ENCODE results near the gene LARP4B.

LARP4B gene

DNA sequence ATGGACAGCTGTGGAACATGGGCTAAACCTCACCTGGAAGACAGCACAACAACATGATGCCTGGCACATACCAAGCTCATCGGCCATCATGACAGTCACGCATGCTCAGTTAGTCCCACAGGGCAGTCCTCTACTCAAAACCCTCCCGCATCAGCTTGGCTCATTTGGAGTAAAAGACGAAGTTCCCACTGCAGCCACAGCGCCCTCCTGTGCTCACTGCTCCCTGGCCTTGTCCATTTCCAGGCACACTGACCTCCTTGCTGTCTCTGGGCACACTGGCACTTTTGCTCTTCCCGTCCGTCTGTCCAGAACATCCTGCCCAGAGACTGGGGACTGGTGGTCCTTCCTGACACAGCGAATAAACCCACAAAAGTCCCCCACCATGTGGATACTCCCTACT, 66.2 kb downstream of the LARP4B start:
- no peak overlapping the region for H2BK5ac ChIP-seq (ENCODE audit: low read depth, low read length, poor library complexity)
- no peak overlapping the region for H2BK120ac ChIP-seq (ENCODE audit: insufficient read depth, low read length, poor library complexity)
- H3K4me1 ChIP-seq (ENCODE audit: control insufficient read depth in 1 of 2, insufficient read depth in 2 of 2, low read length in 2 of 2), result no peaks in the 10 kb centered on the region
- no peak overlapping the region for H3K18ac ChIP-seq (ENCODE audit: low read length)
- peaks cover 15 to 25% of the 10 kb centered on the region in 2 experiments for H3K36me3 ChIP-seq (ENCODE audit: control insufficient read depth in 1 of 2, insufficient read depth in 2 of 2, low read length in 2 of 2)
- H4K12ac ChIP-seq (ENCODE audit: low read depth, low read length), result no peak overlapping the region
- H3K27ac ChIP-seq (ENCODE audit: low read depth, low read length), result no peak overlapping the region
- no peak overlapping the region for H4K91ac ChIP-seq (ENCODE audit: low read depth, low read length)
- DNase-seq, result no peak
- no peak overlapping the region for H2BK12ac ChIP-seq (ENCODE audit: low read length)
- no peak overlapping the region for H3K23ac ChIP-seq (ENCODE audit: low read length)
- H3K14ac ChIP-seq (ENCODE audit: low read length), result no peak overlapping the region
- H3K27me3 ChIP-seq (ENCODE audit: insufficient read depth, low read length), result no peaks in the 10 kb centered on the region
- no peaks in the 10 kb centered on the region for H3K9me3 ChIP-seq (ENCODE audit: insufficient read depth, low read depth, low read length)
- no peaks in the 10 kb centered on the region for H3K79me1 ChIP-seq (ENCODE audit: low read length)
- no peak overlapping the region for H3K4me2 ChIP-seq (ENCODE audit: low read length)
- no peak overlapping the region for H3K9ac ChIP-seq (ENCODE audit: low read length)
- H2AFZ ChIP-seq (ENCODE audit: insufficient read depth, low read length, poor library complexity), result no peak overlapping the region
- H2AK5ac ChIP-seq (ENCODE audit: low read length), result no peak overlapping the region
- H3K4ac ChIP-seq (ENCODE audit: low read depth, low read length), result no peak overlapping the region
- no peak overlapping the region for H3K4me3 ChIP-seq (ENCODE audit: low read depth, low read length)
- no CpG with 5 or more reads among the region's 8 CpGs for WGBS (ENCODE audit: extremely low coverage, insufficient coverage, insufficient read length)
- no peak overlapping the region for H4K8ac ChIP-seq (ENCODE audit: low read depth, low read length)
- peaks cover 2% of the 10 kb centered on the region for H3K79me2 ChIP-seq (ENCODE audit: control insufficient read depth, insufficient read depth, low read length, poor library complexity)

DNA sequence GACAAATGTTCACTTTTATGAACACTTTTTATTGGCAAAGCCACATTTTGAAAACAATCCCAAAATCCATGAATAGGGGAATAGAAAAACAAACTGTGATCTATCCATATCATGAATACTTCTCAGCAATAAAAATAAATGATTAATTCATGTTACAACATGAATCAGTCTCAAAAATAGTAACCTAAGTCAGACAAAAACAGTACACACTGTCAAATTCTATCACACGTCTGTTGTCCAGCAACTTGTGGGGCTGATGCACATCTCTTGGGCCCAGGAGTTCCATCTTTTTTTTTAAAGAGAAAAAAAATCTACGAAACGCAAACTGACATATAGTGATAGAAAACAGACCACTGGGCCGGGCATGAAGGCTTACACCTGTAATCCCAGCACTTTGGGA, 71.0 kb downstream of the LARP4B start:
- no peak overlapping the region for H3K27ac ChIP-seq (ENCODE audit: low read depth, low read length)
- no peak overlapping the region for H2BK12ac ChIP-seq (ENCODE audit: low read length)
- no peak overlapping the region for H2BK120ac ChIP-seq (ENCODE audit: insufficient read depth, low read length, poor library complexity)
- peaks cover 6 to 13% of the 10 kb centered on the region in 2 experiments for H3K4me1 ChIP-seq (ENCODE audit: control insufficient read depth in 1 of 2, insufficient read depth in 2 of 2, low read length in 2 of 2)
- no peak for DNase-seq
- no peak overlapping the region for H4K8ac ChIP-seq (ENCODE audit: low read depth, low read length)
- H3K9me3 ChIP-seq (ENCODE audit: insufficient read depth, low read depth, low read length), result no peaks in the 10 kb centered on the region
- no peak overlapping the region for H3K18ac ChIP-seq (ENCODE audit: low read length)
- H3K14ac ChIP-seq (ENCODE audit: low read length), result no peak overlapping the region
- H3K4me3 ChIP-seq (ENCODE audit: low read depth, low read length), result no peak overlapping the region
- H2AFZ ChIP-seq (ENCODE audit: insufficient read depth, low read length, poor library complexity), result no peak overlapping the region
- H3K4me2 ChIP-seq (ENCODE audit: low read length), result no peak overlapping the region
- no peak overlapping the region for H2AK5ac ChIP-seq (ENCODE audit: low read length)
- H3K9ac ChIP-seq (ENCODE audit: low read length), result no peak overlapping the region
- H4K91ac ChIP-seq (ENCODE audit: low read depth, low read length), result no peak overlapping the region
- WGBS (ENCODE audit: extremely low coverage, insufficient coverage, insufficient read length), result no CpG with 5 or more reads among the region's 4 CpGs
- H3K23ac ChIP-seq (ENCODE audit: low read length), result no peak overlapping the region
- no peak overlapping the region for H3K4ac ChIP-seq (ENCODE audit: low read depth, low read length)
- peaks cover 2% of the 10 kb centered on the region for H3K79me1 ChIP-seq (ENCODE audit: low read length)
- no peak overlapping the region for H2BK5ac ChIP-seq (ENCODE audit: low read depth, low read length, poor library complexity)
- H3K79me2 ChIP-seq (ENCODE audit: control insufficient read depth, insufficient read depth, low read length, poor library complexity), result no peaks in the 10 kb centered on the region
- no peak overlapping the region for H4K12ac ChIP-seq (ENCODE audit: low read depth, low read length)
- peaks cover 16% of the 10 kb centered on the region in 2 experiments for H3K36me3 ChIP-seq (ENCODE audit: control insufficient read depth in 1 of 2, insufficient read depth in 2 of 2, low read length in 2 of 2)
- no peaks in the 10 kb centered on the region for H3K27me3 ChIP-seq (ENCODE audit: insufficient read depth, low read length)

DNA sequence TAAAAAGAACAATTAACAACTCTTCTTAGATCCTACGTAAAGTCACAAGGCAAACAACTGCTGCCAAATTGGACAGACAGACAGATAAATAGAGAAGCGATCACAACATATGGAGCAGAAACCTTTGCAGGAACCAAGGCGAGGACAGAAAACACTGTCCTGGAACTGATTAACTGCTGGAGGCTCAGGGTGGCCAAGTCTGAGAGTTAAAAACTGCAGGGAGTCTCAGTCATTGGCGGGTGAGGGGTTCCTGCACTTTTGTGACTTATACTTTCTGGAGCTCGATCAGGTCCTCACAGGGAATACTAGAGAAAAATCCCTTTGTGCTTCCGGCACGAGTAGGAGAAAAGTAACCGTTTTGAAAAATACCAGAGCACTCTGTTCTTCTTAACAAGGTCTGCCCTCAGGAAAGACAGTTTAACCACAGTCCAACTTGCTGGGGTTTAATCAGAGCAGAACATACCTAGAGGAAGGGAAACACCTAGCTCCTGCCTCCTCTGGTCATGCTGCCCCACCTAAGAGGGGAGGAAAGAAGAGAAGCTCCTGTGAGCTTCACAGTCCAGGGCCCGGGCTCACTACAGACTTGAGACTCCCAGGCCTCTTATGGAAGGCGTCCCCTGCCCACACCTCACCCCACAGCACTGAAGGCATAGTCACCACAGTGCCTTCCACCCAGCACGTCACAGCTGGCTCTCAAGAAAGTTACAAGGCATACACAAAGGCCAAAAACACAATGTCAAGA, 74.9 kb downstream of the LARP4B start:
- Histone ChIP-seq H3K36me3 (ENCODE audit: control insufficient read depth in 1 of 2, insufficient read depth in 2 of 2, low read length in 2 of 2) (peaks cover 6 to 8% of the 10 kb centered on the region in 2 experiments), H3K18ac (ENCODE audit: low read length) (no peak overlapping the region), H4K12ac (ENCODE audit: low read depth, low read length) (no peak overlapping the region), H2AFZ (ENCODE audit: insufficient read depth, low read length, poor library complexity) (no peak overlapping the region), H4K8ac (ENCODE audit: low read depth, low read length) (no peak overlapping the region), H2BK5ac (ENCODE audit: low read depth, low read length, poor library complexity) (peak overlapping the region; percentile 7), H2BK12ac (ENCODE audit: low read length) (peak overlapping the region; percentile 84), H3K4me1 (ENCODE audit: control insufficient read depth in 1 of 2, insufficient read depth in 2 of 2, low read length in 2 of 2) (peaks cover 6 to 13% of the 10 kb centered on the region in 2 experiments), H3K79me2 (ENCODE audit: control insufficient read depth, insufficient read depth, low read length, poor library complexity) (no peaks in the 10 kb centered on the region), H3K79me1 (ENCODE audit: low read length) (peaks cover 2% of the 10 kb centered on the region), H3K9ac (ENCODE audit: low read length) (no peak overlapping the region), H3K9me3 (ENCODE audit: insufficient read depth, low read depth, low read length) (no peaks in the 10 kb centered on the region), H3K4me3 (ENCODE audit: low read depth, low read length) (no peak overlapping the region), H3K23ac (ENCODE audit: low read length) (no peak overlapping the region), H4K91ac (ENCODE audit: low read depth, low read length) (no peak overlapping the region), H3K27ac (ENCODE audit: low read depth, low read length) (peak overlapping the region; percentile 71), H3K4me2 (ENCODE audit: low read length) (peak overlapping the region; percentile 20), H2BK120ac (ENCODE audit: insufficient read depth, low read length, poor library complexity) (no peak overlapping the region), H3K4ac (ENCODE audit: low read depth, low read length) (no peak overlapping the region), H3K14ac (ENCODE audit: low read length) (no peak overlapping the region), H2AK5ac (ENCODE audit: low read length) (peak overlapping the region; percentile 96), H3K27me3 (ENCODE audit: insufficient read depth, low read length) (no peaks in the 10 kb centered on the region)
- WGBS (ENCODE audit: extremely low coverage, insufficient coverage, insufficient read length), result no CpG with 5 or more reads among the region's 11 CpGs
- no peak for DNase-seq

DNA sequence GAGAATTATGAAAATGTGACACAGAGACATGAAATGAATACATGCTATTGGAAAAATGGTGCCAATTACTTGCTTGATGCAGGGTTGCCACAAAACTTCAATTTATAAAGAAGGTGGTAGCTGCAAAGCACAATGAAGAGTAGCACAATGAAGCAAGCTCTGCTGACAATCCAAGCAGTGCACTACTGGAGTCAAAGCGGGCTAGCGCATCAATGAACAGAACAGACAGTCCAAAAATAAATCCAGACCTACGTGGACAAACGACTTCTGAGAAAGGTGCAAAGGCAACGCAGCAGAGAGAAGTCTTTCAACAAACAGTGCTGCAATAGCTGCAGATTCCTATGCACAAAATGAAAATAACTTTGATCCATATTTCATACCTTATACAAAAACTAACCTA, 75.8 kb downstream of the LARP4B start:
- no peak overlapping the region for H3K4ac ChIP-seq (ENCODE audit: low read depth, low read length)
- H2BK120ac ChIP-seq (ENCODE audit: insufficient read depth, low read length, poor library complexity), result no peak overlapping the region
- no peak overlapping the region for H2AK5ac ChIP-seq (ENCODE audit: low read length)
- no peak overlapping the region for H3K4me3 ChIP-seq (ENCODE audit: low read depth, low read length)
- H3K36me3 ChIP-seq (ENCODE audit: control insufficient read depth in 1 of 2, insufficient read depth in 2 of 2, low read length in 2 of 2), result peaks cover 9 to 12% of the 10 kb centered on the region in 2 experiments
- H3K27me3 ChIP-seq (ENCODE audit: insufficient read depth, low read length), result no peaks in the 10 kb centered on the region
- no CpG with 5 or more reads among the region's 5 CpGs for WGBS (ENCODE audit: extremely low coverage, insufficient coverage, insufficient read length)
- no peaks in the 10 kb centered on the region for H3K79me2 ChIP-seq (ENCODE audit: control insufficient read depth, insufficient read depth, low read length, poor library complexity)
- no peak overlapping the region for H2AFZ ChIP-seq (ENCODE audit: insufficient read depth, low read length, poor library complexity)
- H3K79me1 ChIP-seq (ENCODE audit: low read length), result peaks cover 2% of the 10 kb centered on the region
- H3K4me2 ChIP-seq (ENCODE audit: low read length), result no peak overlapping the region
- H3K9ac ChIP-seq (ENCODE audit: low read length), result no peak overlapping the region
- no peak overlapping the region for H3K14ac ChIP-seq (ENCODE audit: low read length)
- H3K4me1 ChIP-seq (ENCODE audit: control insufficient read depth in 1 of 2, insufficient read depth in 2 of 2, low read length in 2 of 2), result peaks cover 6 to 13% of the 10 kb centered on the region in 2 experiments
- H2BK5ac ChIP-seq (ENCODE audit: low read depth, low read length, poor library complexity), result no peak overlapping the region
- H4K91ac ChIP-seq (ENCODE audit: low read depth, low read length), result no peak overlapping the region
- no peak overlapping the region for H4K12ac ChIP-seq (ENCODE audit: low read depth, low read length)
- no peak overlapping the region for H3K27ac ChIP-seq (ENCODE audit: low read depth, low read length)
- no peak overlapping the region for H4K8ac ChIP-seq (ENCODE audit: low read depth, low read length)
- H3K23ac ChIP-seq (ENCODE audit: low read length), result no peak overlapping the region
- DNase-seq, result no peak
- no peak overlapping the region for H3K18ac ChIP-seq (ENCODE audit: low read length)
- no peak overlapping the region for H2BK12ac ChIP-seq (ENCODE audit: low read length)
- no peaks in the 10 kb centered on the region for H3K9me3 ChIP-seq (ENCODE audit: insufficient read depth, low read depth, low read length)
